Activated T-cell treated with anti-CD3 and anti-CD28 coated beads for 1 hour (primary cell): ENCODE measurements around the gene PRTFDC1.
"Not testable (repeated sequence)": the region's sequence is repeated elsewhere in the genome, so short reads cannot be mapped to it uniquely, and the experiment has no call there.

ENCODE experiments used
- DNase-seq: peaks from one replicate; pipeline ENCODE4 v3.0.0-alpha.2; 2020; ENCODE audit warnings: low read depth

Gene PRTFDC1

DNA sequence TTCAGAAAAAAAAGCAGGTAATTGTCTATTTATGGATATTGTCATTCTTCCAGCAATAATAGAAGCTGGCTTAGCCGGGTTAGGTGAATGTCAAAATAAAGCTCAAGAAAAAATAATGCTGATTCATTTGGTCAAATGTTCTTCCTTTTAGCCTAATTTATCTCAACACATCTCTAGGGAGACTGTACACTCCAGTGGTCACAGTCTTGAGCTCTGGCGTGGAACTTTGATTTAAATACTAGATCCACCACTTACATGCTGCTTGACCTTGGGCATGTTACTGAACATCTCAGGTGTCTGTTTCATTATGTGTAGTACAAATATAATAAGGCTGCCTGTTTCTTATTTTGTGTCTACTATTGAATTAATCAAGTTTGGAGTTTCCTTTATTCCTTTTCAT lies 22.0 kb downstream of the PRTFDC1 start:
- no peak for DNase-seq

GRCh38 chr10:24929904-24930303 lies 22.5 kb downstream of the PRTFDC1 start:
- DNase-seq = no peak

- DNase-seq = no peak
These were observed 23.3 kb downstream of the PRTFDC1 start for GRCh38 chr10:24929056-24929544.

GRCh38 chr10:24928163-24928562 lies 24.2 kb downstream of the PRTFDC1 start:
- no peak for DNase-seq

GRCh38 chr10:24926557-24926956 lies 25.8 kb downstream of the PRTFDC1 start:
- no peak for DNase-seq

- no peak for DNase-seq
These were observed 26.6 kb downstream of the PRTFDC1 start for GRCh38 chr10:24925799-24926198.

GRCh38 chr10:24924483-24924882 lies 27.9 kb downstream of the PRTFDC1 start:
- not testable (repeated sequence) for DNase-seq

DNA sequence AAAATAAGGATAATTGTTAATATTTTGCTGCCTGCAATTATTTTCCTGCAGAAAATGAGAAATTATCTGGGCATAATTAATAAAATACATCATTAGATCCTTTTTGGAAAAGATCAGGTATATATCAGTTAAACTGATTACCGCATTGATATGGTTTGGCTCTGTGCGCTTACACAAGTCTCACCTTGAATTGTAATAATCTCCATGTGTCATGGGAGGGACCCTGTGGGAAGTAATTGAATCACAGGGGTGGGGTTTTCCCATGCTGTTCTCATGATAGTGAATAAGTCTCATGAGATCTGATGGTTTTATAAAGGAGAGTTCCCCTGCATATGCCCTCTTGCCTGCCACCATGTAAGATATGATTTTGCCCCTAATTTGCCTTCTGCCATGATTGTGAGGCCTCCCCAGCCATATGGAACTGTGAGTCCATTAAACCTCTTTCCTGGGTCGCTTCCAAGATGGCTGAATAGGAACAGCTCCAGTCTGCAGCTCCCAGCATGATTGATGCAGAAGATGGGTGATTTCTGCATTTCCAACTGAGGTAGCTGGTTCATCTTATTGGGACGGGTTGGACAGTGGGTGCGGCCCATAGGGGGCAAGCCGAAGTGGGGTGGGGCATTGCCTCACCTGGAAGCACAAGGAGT lies 30.1 kb downstream of the PRTFDC1 start:
- not testable (repeated sequence) for DNase-seq

- no peak for DNase-seq
These were observed 31.2 kb downstream of the PRTFDC1 start for GRCh38 chr10:24920907-24921881.

DNA sequence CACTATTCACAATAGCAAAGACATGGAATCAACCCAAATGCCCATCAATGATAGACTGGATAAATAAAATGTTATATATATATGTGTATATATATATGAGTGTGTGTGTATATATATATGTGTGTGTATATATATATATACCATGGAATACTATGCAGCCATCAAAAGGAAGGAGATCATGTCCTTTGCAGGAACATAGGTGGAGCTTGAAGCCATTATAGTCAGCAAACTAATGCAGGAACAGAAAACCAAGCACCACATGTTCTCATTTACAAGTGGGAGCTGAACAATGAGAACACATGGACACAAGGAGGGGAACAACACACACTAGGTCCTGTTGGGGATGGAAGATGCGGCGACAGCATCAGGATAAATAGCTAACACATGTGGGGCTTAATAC lies 32.2 kb downstream of the PRTFDC1 start:
- not testable (repeated sequence) for DNase-seq

GRCh38 chr10:24919629-24920028 lies 32.8 kb downstream of the PRTFDC1 start:
- DNase-seq = not testable (repeated sequence)

DNA sequence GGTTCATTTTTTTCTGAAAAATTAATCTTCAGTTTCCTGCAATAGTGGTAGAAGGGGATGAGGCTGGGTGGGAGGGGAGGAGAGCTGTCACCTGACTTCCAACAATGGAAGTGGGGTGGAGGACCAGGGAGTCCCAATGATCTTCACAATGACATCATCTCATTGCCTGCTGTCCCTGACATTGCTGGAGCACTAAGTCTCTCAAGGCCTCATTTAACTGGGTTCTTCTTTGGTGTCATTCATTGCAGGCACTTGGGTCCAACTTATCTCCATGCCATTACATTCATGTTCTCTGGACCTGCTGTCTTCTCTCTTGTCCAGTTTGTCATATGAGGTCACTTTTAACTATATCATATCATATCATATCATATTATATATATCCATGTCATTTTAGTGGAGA lies 34.4 kb downstream of the PRTFDC1 start:
- no peak for DNase-seq

GRCh38 chr10:24917493-24917892 lies 34.9 kb downstream of the PRTFDC1 start:
- no peak for DNase-seq

GRCh38 chr10:24916365-24916764 lies 36.0 kb downstream of the PRTFDC1 start:
- DNase-seq = no peak

DNA sequence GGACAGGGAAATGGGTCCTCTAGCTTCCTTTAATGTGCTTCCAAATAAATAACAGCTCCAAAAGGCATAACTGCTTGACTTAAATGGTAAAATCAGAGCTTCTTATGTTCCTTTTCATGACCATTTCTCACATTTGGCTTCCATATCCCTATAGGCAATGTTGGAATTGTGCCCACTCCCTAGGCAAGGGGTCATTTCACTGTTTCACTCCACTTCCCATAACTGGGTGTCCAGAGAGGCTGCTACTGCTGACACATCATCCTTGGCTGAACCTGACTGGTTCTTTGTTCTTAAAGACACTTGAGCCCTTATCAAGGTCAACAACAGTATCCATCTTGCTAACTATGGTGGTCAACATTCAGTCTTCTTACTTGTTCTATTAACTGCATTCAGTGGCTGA lies 37.1 kb downstream of the PRTFDC1 start:
- no peak for DNase-seq

DNA sequence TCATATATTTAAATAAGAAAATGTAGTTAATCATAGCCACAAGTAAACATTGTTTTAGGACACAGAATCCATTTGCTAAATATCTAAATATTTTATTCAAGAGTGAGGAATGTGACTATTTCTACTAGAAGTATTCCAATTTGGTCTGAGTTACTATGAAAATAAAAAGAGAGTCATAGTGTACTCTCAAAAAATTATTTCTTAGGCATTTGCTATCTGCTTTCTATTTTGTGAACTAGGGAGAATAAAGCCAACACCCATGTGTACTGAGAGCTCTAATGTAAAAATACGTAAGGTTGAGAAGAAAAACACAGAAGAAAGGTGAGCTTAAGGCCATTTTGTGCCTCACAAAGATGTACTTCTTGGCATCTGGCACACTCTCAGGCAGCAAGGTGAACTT lies 38.3 kb downstream of the PRTFDC1 start:
- DNase-seq = no peak

GRCh38 chr10:24912215-24912614 lies 40.2 kb downstream of the PRTFDC1 start:
- DNase-seq = no peak

DNA sequence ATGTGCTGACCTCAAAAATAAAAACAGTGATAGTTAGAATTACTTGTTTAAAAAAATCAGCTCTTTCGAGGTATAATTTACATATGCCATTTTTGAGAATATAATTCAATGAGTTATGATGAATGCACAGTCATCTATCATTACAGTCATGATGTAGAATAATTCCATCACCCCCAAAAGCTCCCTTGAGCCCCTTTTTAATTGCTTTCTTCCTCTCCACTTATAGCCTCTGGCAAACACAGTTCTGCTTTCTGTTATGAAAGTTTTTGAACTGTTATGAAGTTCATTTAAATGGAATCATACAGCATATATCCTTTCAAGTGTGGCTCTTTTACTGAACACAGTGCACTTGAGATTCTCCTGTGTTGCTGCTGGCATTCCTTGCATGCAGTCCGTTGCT lies 41.4 kb downstream of the PRTFDC1 start:
- DNase-seq = no peak

DNA sequence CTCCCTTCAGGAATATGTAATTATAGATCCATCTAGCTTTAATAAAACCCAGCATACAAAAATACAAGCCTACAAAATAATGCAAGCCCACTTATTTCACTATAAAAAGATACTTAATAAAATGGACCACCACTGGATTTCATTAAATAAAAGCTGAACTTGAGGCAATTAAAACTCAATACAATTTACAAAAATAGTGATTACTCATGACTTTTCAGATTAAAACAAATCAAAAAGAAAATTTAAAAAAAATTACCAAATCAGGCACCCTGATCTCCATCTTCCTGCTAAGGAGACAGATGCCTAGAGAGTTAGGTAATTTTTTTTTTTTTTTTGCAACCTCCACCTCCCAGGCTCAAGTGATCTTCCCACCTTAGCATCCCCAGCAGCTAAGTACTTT lies 41.8 kb downstream of the PRTFDC1 start:
- no peak for DNase-seq

- no peak for DNase-seq
These were observed 43.5 kb downstream of the PRTFDC1 start for GRCh38 chr10:24908793-24909423.

GRCh38 chr10:24907956-24908355 lies 44.5 kb downstream of the PRTFDC1 start:
- no peak for DNase-seq

- no peak for DNase-seq
These were observed 46.0 kb downstream of the PRTFDC1 start for GRCh38 chr10:24906372-24906771.

GRCh38 chr10:24904824-24905223 lies 47.6 kb downstream of the PRTFDC1 start:
- DNase-seq = no peak
